ENCODE data around the gene SFR1.
A peak's percentile ranks its signal among the peaks of the same experiment; 100 is the strongest.

Gene SFR1

GRCh38 chr10:104117839-104118323 is 4.1 kb upstream of the SFR1 start:
- H3K4me3 ChIP-seq (ENCODE audit: low read depth, low read length): no peak overlapping the region
- no peak for TF ChIP-seq CTCF (IDR thresholded peaks at IDR 0.05; ENCODE audit: insufficient read depth, low read depth, low read length, missing control alignments)
- no peak for DNase-seq (ENCODE audit: low read depth)

GRCh38 chr10:104119996-104120395 is 2.0 kb upstream of the SFR1 start:
- no peak for DNase-seq (ENCODE audit: low read depth)
- TF ChIP-seq CTCF (IDR thresholded peaks at IDR 0.05; ENCODE audit: insufficient read depth, low read depth, low read length, missing control alignments): no peak
- no peak overlapping the region for H3K4me3 ChIP-seq (ENCODE audit: low read depth, low read length)

GRCh38 chr10:104120512-104120902 is 1.5 kb upstream of the SFR1 start:
- H3K4me3 ChIP-seq (ENCODE audit: low read depth, low read length): peak overlapping the region; percentile 89
- no peak for DNase-seq (ENCODE audit: low read depth)
- TF ChIP-seq CTCF (IDR thresholded peaks at IDR 0.05; ENCODE audit: insufficient read depth, low read depth, low read length, missing control alignments): no peak

GRCh38 chr10:104120903-104121484 is 977 bp upstream of the SFR1 start:
- TF ChIP-seq CTCF (IDR thresholded peaks at IDR 0.05; ENCODE audit: insufficient read depth, low read depth, low read length, missing control alignments): no peak
- H3K4me3 ChIP-seq (ENCODE audit: low read depth, low read length): peak overlapping the region; percentile 89
- peak; percentile 94 for DNase-seq (ENCODE audit: low read depth)

GRCh38 chr10:104122225-104123107 is 495 bp downstream of the SFR1 start:
- no peak for DNase-seq (ENCODE audit: low read depth)
- H3K4me3 ChIP-seq (ENCODE audit: low read depth, low read length): peak overlapping the region; percentile 66

GRCh38 chr10:104123397-104123796 is 1.4 kb downstream of the SFR1 start:
- DNase-seq (ENCODE audit: low read depth): no peak
- no peak overlapping the region for H3K4me3 ChIP-seq (ENCODE audit: low read depth, low read length)
- TF ChIP-seq CTCF (IDR thresholded peaks at IDR 0.05; ENCODE audit: insufficient read depth, low read depth, low read length, missing control alignments): peak; percentile 7

More at GRCh38 chr10:104122225-104123107, 495 bp downstream of the SFR1 start:
- TF ChIP-seq CTCF (IDR thresholded peaks at IDR 0.05; ENCODE audit: insufficient read depth, low read depth, low read length, missing control alignments): no peak

All from GM12865 (cell line).